ENCODE results near the gene ZSCAN23.

GRCh38 chr6:28425944-28426541, 17.2 kb downstream of the ZSCAN23 start:
- no peak for TF ChIP-seq CTCF (IDR thresholded peaks at IDR 0.05; ENCODE audit: insufficient read depth, low read length)
- no peak for TF ChIP-seq REST (IDR thresholded peaks at IDR 0.05; ENCODE audit: insufficient replicate concordance, low read depth)
- TF ChIP-seq SPI1 (IDR thresholded peaks at IDR 0.05; ENCODE audit: borderline replicate concordance, low read depth) = no peak

All from HL-60 (cell line).